HTERT RPE-1 (cell line): ENCODE data around the gene WNT9A.

ENCODE experiments used
- in situ Hi-C: fragments of 300-500 bp; cut with MboI; formaldehyde crosslinking; loops from 4 replicates; pipeline ENCODE4 v1.14.3; 2020; ENCODE audit warnings: low sequenced_read_pairs

The WNT9A gene

DNA sequence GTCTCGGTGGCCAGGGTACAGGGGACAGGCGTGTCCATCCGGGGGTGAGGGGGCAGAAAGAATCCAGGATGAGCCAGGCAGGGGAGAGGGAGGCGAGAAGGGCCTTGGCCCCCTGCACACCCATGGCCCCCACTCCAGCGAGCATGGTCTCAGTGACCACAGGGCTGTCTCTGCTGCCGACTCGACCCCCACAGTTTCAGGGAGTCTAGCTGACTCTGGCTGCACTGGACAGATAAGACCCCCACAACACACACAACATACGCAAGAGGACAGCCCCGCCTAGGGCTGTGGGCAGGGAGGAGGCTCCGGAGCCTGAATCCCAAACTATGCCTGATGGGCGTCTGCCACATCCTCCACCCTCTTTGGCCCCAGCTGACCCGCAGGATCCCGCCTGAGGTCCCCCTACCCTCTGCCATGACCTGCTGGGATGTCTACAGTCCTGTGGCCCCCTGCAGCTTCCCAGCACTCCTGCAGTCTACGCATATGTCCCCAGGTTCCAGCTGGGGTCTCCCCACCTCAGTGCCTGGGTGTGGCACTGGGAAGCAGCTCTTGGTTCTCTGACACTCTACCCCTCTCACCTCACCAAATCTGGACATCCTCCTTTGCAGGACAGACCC, 22.0 kb downstream of the WNT9A start:
- in situ Hi-C loops, result no loop called here

GRCh38 chr1:227924833-227925574, 22.7 kb downstream of the WNT9A start:
- in situ Hi-C loops, result no loop called here

- in situ Hi-C loops, result no loop called here
Measured at GRCh38 chr1:227924168-227924832, 23.4 kb downstream of the WNT9A start.

DNA sequence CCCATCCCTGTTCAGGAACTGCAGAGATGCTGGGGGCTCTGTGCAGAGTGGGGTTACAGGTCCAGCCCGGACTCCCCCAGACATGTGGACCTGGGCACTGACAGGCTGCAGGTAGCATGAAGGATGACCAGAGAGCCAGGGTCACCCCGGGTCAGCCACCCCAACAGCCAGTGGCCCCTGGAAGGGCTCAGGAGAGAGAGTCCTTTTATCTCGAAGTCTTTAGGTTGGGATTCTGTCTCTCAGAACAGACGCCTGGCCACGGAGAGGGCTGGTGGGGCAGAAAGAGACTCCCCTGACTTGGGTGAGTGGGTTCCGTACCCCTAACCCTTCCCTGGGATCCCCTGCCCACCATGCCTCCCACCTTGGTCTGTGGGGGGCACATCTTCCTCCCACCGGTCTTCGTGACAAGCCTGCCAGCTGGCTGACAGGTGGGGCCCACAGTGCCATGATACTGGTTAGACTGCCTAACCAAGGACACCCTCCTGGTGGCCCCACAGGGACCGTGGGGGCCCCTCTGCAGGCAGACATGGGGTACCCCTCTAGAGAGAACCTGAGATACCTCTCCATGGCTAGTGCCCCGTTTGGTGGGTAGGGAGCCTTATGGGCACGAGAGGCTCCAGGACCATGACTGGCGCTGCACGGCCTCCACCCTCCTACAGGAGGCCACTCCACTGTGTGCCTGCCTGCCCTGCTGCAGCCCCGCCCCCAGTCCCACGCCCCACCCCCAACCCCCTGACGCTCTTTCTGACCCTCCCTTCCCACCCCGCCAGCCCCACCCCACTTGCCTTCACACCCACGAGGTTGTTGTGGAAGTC, 24.2 kb downstream of the WNT9A start:
- in situ Hi-C loops, result no loop called here

DNA sequence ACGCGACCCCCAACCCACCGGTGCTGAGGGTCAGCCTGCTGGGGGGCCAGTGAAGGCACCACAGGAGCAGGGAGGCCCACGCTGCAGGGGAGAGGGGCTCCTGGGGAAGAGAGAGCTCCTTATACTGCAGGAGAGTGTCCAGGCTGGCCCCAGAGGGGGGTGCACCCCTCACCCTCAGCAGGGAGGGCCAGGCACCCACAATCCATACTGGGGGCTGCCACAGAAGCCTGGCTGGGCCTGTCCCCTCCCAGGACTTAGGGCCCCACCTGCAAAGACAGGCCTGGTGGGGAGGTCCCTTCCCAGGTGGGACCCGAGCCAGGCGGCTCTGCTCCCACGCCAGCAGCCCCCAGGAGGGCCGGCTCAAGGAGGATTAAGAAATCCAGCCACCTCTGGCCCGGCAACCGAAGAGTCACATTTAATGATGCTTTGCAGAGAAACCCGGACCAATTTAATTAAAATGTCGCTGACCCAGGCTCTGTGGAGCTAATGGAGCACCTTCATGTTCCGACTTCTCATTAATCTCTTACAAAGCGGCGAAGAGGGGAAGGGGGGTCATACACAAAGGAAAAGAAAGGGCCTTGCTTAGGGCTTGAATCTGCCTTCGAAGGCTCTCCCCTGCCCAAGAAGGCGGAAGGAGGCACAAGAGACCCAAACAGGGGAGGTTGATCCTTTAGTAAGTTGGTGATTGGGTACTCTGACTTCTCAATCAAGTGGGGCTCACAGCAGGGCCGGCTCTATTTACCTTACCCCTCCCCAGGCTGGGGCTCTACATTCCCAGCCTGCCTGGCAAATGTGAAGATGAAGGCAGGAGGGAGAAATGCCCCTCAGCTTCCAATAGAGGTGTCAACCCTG, 25.0 kb downstream of the WNT9A start:
- in situ Hi-C loops, result no loop called here

GRCh38 chr1:227921461-227922185, 26.1 kb downstream of the WNT9A start:
- in situ Hi-C loops, result no loop called here

- in situ Hi-C loops, result no loop called here
Measured at GRCh38 chr1:227920896-227921295, 26.8 kb downstream of the WNT9A start.

- in situ Hi-C loops, result no loop called here
Measured at GRCh38 chr1:227920426-227920825, 27.3 kb downstream of the WNT9A start.

DNA sequence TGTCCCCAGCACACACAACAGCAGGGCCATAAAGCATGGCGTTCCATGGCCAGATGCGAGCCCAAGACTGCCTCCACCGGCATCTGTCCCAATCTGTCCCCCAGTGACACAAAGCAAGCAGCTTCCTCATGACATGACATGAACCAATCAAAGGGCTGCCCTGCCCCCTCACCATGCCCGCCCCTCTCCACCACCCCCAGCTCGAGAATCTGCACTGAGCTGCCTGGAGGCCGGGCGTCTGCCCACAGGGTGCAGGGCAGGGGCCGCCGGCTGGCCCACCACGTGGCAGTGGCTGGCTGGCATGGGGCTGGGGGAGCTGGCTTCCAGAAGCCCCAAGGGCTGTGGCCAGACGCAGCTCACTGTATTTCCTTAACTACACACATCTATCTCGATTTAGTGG, 27.8 kb downstream of the WNT9A start:
- in situ Hi-C loops, result no loop called here

GRCh38 chr1:227918736-227919135, 29.0 kb downstream of the WNT9A start:
- in situ Hi-C loops, result no loop called here

- in situ Hi-C loops, result no loop called here
Measured at GRCh38 chr1:227918083-227918700, 29.5 kb downstream of the WNT9A start.

- in situ Hi-C loops, result no loop called here
Measured at GRCh38 chr1:227917081-227917950, 30.4 kb downstream of the WNT9A start.

- in situ Hi-C loops, result no loop called here
Measured at GRCh38 chr1:227916655-227917054, 31.1 kb downstream of the WNT9A start.

DNA sequence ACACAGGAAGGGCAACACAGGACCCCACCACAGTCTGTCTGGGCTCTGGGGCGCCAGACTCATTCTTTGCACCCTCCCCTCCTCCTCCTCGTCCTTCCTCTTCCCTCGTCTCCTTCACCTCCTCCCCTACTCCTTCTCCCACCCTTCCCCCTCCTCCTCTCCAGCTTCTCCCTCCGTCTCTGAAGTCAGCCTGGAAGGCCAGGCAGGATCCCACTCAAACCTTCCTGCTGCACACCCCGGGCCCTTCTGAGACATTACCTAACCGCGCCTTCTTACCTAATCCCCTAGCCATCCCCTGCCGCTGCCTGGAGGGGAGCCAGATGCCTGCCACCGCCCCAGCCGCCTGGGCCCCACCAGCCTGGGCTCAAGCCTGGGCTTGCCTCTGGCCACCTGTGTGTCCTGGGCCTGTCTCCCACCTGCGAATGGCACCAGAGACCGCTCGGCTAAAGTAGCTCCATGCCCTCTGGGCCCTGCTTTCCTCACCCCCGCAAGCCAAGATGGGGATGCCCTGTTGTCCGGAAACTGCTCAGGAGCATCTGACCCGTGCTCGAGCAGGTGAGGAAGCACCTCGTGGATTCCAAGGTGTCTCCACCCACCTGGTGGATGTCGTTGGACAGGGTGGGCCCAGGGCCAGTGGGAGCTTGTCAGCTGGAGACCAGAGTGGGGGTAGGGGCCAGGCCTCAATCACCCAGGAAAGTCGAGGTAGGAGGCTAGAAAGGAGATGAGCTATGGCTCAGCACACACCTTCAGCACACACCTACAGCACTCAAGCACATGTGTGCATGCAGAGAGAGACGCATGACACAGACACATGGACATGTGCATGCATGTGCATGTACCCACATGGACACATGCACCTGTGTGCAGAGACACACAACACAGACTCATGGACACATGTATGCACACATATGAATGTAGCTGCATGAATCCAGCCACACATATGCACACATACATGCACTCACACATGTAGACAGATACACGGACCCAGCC, 31.9 kb downstream of the WNT9A start:
- in situ Hi-C loops, result no loop called here

GRCh38 chr1:227914801-227915563, 32.8 kb downstream of the WNT9A start:
- in situ Hi-C loops, result no loop called here
